IMR-90 (cell line): Measurements from ENCODE around the gene MBOAT1.

ENCODE experiments used
- CEBPB ChIP-seq: IDR thresholded peaks from 2 replicates; pipeline ENCODE4 v1.6.1; 2012; ENCODE audit warnings: low read depth, low read length, improper control_type of control experiment
- CHD1 ChIP-seq: IDR thresholded peaks from 2 replicates; pipeline ENCODE4 v1.6.1; 2012; ENCODE audit warnings: low read depth, low read length, improper control_type of control experiment
- FOS ChIP-seq: fragments of 150-350 bp; IDR thresholded peaks from 2 replicates; pipeline ENCODE4 v1.6.1; 2016; ENCODE audit warnings: low read depth, low read length
- MAZ ChIP-seq: IDR thresholded peaks from 2 replicates; pipeline ENCODE4 v1.6.1; 2012; ENCODE audit warnings: low read depth, mild to moderate bottlenecking, low read length, improper control_type of control experiment, moderate library complexity, borderline replicate concordance
- MXI1 ChIP-seq: IDR thresholded peaks from 2 replicates; pipeline ENCODE4 v1.6.1; 2012; ENCODE audit warnings: low read depth, mild to moderate bottlenecking, low read length, moderate library complexity, borderline replicate concordance
- NFE2L2 ChIP-seq: fragments of 150-350 bp; IDR thresholded peaks from 2 replicates; pipeline ENCODE4 v1.6.1; 2016; ENCODE audit warnings: low read depth, mild to moderate bottlenecking, low read length
- POLR2A ChIP-seq: IDR thresholded peaks from 2 replicates; pipeline ENCODE4 v1.6.1; 2012; ENCODE audit warnings: mild to moderate bottlenecking, low read depth, low read length
- RAD21 ChIP-seq: IDR thresholded peaks from 2 replicates; pipeline ENCODE4 v1.6.1; 2012; ENCODE audit warnings: low read length, improper control_type of control experiment
- RCOR1 ChIP-seq: IDR thresholded peaks from 2 replicates; pipeline ENCODE4 v1.6.1; 2012; ENCODE audit warnings: mild to moderate bottlenecking, low read length, improper control_type of control experiment; ENCODE audit not compliant: insufficient replicate concordance
- RFX5 ChIP-seq: IDR thresholded peaks from 2 replicates; pipeline ENCODE4 v1.8.0; 2012; ENCODE audit warnings: low read depth, mild to moderate bottlenecking, low read length, moderate library complexity
- SMC3 ChIP-seq: fragments of 150-350 bp; IDR thresholded peaks from 2 replicates; pipeline ENCODE4 v1.6.1; 2016; ENCODE audit warnings: low read depth, mild to moderate bottlenecking, antibody characterized with exemption, low read length, moderate library complexity
- TF ChIP-seq, protein P1 (sequence below): conservative IDR thresholded peaks from 2 replicates; pipeline ENCODE4 v1.5.1; 2012; ENCODE audit warnings: mild to moderate bottlenecking, low read depth, low read length, improper control_type of control experiment
- TF ChIP-seq, protein P2 (sequence below): fragments of 150-350 bp; IDR thresholded peaks from 2 replicates; pipeline ENCODE4 v1.6.1; 2017; ENCODE audit warnings: mild to moderate bottlenecking, antibody characterized with exemption, low read length, low read depth
- TF ChIP-seq, protein P3 (sequence below): fragments of 150-350 bp; IDR thresholded peaks from 2 replicates; pipeline ENCODE4 v1.6.1; 2016; ENCODE audit warnings: low read depth, mild to moderate bottlenecking, low read length, moderate library complexity, borderline replicate concordance

DNA sequence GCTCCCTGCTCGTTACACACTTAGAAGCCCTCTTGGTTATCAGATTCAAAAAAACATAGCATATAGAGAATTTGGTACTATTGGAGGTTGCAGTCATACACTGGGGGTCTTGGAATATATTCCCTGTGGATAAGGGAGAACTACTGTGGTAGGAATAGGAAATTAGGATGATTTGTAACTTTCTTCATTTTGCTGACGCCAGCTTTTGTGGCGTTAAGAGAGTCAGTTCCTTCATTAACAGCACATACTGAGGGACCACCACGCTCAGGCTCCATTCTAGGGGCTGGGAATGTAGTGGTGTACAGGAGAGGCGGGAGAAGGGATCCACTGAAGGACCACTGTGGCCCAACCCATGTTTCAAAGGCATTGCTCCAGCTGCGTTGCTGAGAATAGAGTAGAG lies 140.3 kb downstream of the MBOAT1 start:
- TF ChIP-seq, protein P1, sequence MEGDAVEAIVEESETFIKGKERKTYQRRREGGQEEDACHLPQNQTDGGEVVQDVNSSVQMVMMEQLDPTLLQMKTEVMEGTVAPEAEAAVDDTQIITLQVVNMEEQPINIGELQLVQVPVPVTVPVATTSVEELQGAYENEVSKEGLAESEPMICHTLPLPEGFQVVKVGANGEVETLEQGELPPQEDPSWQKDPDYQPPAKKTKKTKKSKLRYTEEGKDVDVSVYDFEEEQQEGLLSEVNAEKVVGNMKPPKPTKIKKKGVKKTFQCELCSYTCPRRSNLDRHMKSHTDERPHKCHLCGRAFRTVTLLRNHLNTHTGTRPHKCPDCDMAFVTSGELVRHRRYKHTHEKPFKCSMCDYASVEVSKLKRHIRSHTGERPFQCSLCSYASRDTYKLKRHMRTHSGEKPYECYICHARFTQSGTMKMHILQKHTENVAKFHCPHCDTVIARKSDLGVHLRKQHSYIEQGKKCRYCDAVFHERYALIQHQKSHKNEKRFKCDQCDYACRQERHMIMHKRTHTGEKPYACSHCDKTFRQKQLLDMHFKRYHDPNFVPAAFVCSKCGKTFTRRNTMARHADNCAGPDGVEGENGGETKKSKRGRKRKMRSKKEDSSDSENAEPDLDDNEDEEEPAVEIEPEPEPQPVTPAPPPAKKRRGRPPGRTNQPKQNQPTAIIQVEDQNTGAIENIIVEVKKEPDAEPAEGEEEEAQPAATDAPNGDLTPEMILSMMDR = no peak
- TF ChIP-seq MXI1 (no peak), RAD21 (no peak), POLR2A (no peak), CEBPB (no peak), CHD1 (no peak), RFX5 (no peak), FOS (no peak), NFE2L2 (no peak), RCOR1 (no peak), SMC3 (no peak), MAZ (no peak)
- TF ChIP-seq, protein P2, sequence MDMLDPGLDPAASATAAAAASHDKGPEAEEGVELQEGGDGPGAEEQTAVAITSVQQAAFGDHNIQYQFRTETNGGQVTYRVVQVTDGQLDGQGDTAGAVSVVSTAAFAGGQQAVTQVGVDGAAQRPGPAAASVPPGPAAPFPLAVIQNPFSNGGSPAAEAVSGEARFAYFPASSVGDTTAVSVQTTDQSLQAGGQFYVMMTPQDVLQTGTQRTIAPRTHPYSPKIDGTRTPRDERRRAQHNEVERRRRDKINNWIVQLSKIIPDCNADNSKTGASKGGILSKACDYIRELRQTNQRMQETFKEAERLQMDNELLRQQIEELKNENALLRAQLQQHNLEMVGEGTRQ = no peak
- TF ChIP-seq, protein P3, sequence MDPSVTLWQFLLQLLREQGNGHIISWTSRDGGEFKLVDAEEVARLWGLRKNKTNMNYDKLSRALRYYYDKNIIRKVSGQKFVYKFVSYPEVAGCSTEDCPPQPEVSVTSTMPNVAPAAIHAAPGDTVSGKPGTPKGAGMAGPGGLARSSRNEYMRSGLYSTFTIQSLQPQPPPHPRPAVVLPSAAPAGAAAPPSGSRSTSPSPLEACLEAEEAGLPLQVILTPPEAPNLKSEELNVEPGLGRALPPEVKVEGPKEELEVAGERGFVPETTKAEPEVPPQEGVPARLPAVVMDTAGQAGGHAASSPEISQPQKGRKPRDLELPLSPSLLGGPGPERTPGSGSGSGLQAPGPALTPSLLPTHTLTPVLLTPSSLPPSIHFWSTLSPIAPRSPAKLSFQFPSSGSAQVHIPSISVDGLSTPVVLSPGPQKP = no peak
